Natural killer cell (primary cell): ENCODE measurements around the gene C5orf52. TPM values are rescaled to one million over a fixed set of nuclear protein-coding genes. Genes with fewer than 3 reads are reported as not detected.
A peak's percentile ranks its signal among the peaks of the same experiment; 100 is the strongest.

Experiments
- ATAC-seq, 3 donors: fragments of 150-1000 bp in 2 of 3; fragments of 200-7000 bp in 1 of 3; cut with Tn5 transposase; 1 replicate in 1 of 3; 2 replicates in 2 of 3; pipeline ENCODE4 v1.10.0; 2021; ENCODE audit warnings: mild to moderate bottlenecking in 2 of 3, moderate library complexity in 2 of 3
- DNase-seq, 2 donors: peaks; one replicate each; pipeline versions ENCODE4 v3.0.0 to v3.0.0-alpha.2; 2013 to 2021; ENCODE audit warnings: mixed read lengths in 1 of 2
- H3K27ac ChIP-seq: one replicate; pipeline ENCODE4 v1.5.1; 2013; ENCODE audit warnings: mild to moderate bottlenecking, low read length
- H3K27me3 ChIP-seq: one replicate; pipeline ENCODE4 v1.6.1; 2013; ENCODE audit warnings: low read length; ENCODE audit not compliant: control insufficient read depth, insufficient read depth
- H3K36me3 ChIP-seq: one replicate; pipeline ENCODE4 v1.6.1; 2013; ENCODE audit warnings: low read length; ENCODE audit not compliant: control insufficient read depth, insufficient read depth
- H3K4me1 ChIP-seq: one replicate; pipeline ENCODE4 v1.6.1; 2013; ENCODE audit warnings: low read length; ENCODE audit not compliant: control insufficient read depth, insufficient read depth
- H3K4me3 ChIP-seq: one replicate; pipeline ENCODE4 v1.5.1; 2013; ENCODE audit warnings: low read length
- H3K9me3 ChIP-seq: one replicate; pipeline ENCODE4 v1.6.1; 2013; ENCODE audit warnings: low read length; ENCODE audit not compliant: control insufficient read depth, insufficient read depth
- H3K27ac Mint-ChIP-seq, 2 donors: one replicate each; pipeline ENCODE4 v1.8.0; 2022; ENCODE audit warnings: mild to moderate bottlenecking in 2 of 2, mixed read lengths in 2 of 2, moderate library complexity in 1 of 2
- H3K27me3 Mint-ChIP-seq, 2 donors: one replicate each; pipeline ENCODE4 v1.8.0; 2022; ENCODE audit warnings: low read depth in 2 of 2, mixed read lengths in 2 of 2
- H3K36me3 Mint-ChIP-seq: one replicate; pipeline ENCODE4 v1.8.0; 2022; ENCODE audit warnings: mixed read lengths
- H3K4me1 Mint-ChIP-seq, 2 donors: one replicate each; pipeline ENCODE4 v1.8.0; 2022; ENCODE audit warnings: mixed read lengths in 2 of 2
- H3K4me3 Mint-ChIP-seq: one replicate; pipeline ENCODE4 v1.8.0; 2022; ENCODE audit warnings: mild to moderate bottlenecking, moderate library complexity, mixed read lengths
- H3K9me3 Mint-ChIP-seq, 2 donors: one replicate each; pipeline ENCODE4 v1.8.0; 2022; ENCODE audit warnings: mixed read lengths in 2 of 2
- CTCF ChIP-seq: fragments of 200-600 bp; IDR thresholded peaks from one replicate; pipeline ENCODE4 v1.8.0; 2022; ENCODE audit warnings: antibody characterized with exemption
- WGBS: methylation state at CpG from one replicate; pipeline ENCODE4 v1.1.7; 2013; ENCODE audit warnings: missing lambda C conversion rate; ENCODE audit not compliant: insufficient coverage; 5-methylcytosine and 5-hydroxymethylcytosine counted together
- intact Hi-C: fragments of 100-400 bp; cut with micrococcal nuclease; formaldehyde crosslinking; loops from one replicate; pipeline ENCODE4 v1.14.2; 2022
- total RNA-seq, 4 donors: library from RNA; stranded (reverse); fragments of 120-200 nt in 1 of 4; gene quantifications; one replicate each; pipeline versions ENCODE4 v1.2.3 to v1.2.4, GENCODE V29; 2013 to 2022

C5orf52 gene
- total RNA-seq, 3 donors from 2014 or later (not counting 1 experiment from before 2014, with no cell fraction given), result not detected

GRCh38 chr5:157652377-157652692 lies 19.0 kb upstream of the C5orf52 start, which contains the start of gene SOX30:
Gene SOX30, minus strand, starts transcription at chr5:157652438. Its CDS starts 360 bp downstream, at chr5:157652078.
- intact Hi-C loops, result no loop called here
- Mint-ChIP-seq H3K27ac (peak within 1 kb of the TSS; percentile 22 to 76), H3K36me3 (peaks cover 5% of the 10 kb centered on the region), H3K27me3 (peaks cover 6% of the 10 kb centered on the region in 2 donors), H3K4me3 (peak within 1 kb of the TSS; percentile 76), H3K4me1 (peaks cover 11 to 18% of the 10 kb centered on the region in 2 donors), H3K9me3 (no peaks in the 10 kb centered on the region)
- H3K4me1 ChIP-seq, result peaks cover 6% of the 10 kb centered on the region
- H3K4me3 ChIP-seq, result peak within 1 kb of the TSS; percentile 27
- TF ChIP-seq CTCF, result no peak
- H3K27ac ChIP-seq, result no peak within 1 kb of the TSS
- ATAC-seq (no peak), DNase-seq (no peak)
- WGBS, result 97% methylated on average over 14 of the region's 15 CpGs
- H3K9me3 ChIP-seq, result peaks cover 3% of the 10 kb centered on the region
- no peaks in the 10 kb centered on the region for H3K27me3 ChIP-seq
- H3K36me3 ChIP-seq, result no peaks in the 10 kb centered on the region

GRCh38 chr5:157657516-157657915 lies 13.8 kb upstream of the C5orf52 start:
- 94% methylated on average over 2 of the region's 2 CpGs for WGBS
- Mint-ChIP-seq H3K9me3 (no peaks in the 10 kb centered on the region), H3K4me3 (no peak overlapping the region), H3K36me3 (peaks cover 12% of the 10 kb centered on the region), H3K4me1 (peaks cover 6% of the 10 kb centered on the region in 2 donors), H3K27me3 (peaks cover 5 to 13% of the 10 kb centered on the region in 2 donors), H3K27ac (no peak overlapping the region)
- H3K4me3 ChIP-seq, result no peak overlapping the region
- H3K4me1 ChIP-seq, result no peaks in the 10 kb centered on the region
- no peak for DNase-seq
- intact Hi-C loops, result no loop called here
- no peak for TF ChIP-seq CTCF
- H3K36me3 ChIP-seq, result no peaks in the 10 kb centered on the region
- H3K9me3 ChIP-seq, result peaks cover 3% of the 10 kb centered on the region
- H3K27ac ChIP-seq, result no peak overlapping the region
- no peaks in the 10 kb centered on the region for H3K27me3 ChIP-seq
- no peak for ATAC-seq

- Mint-ChIP-seq H3K4me1 (peaks cover 0 to 3% of the 10 kb centered on the region in 2 donors), H3K27me3 (peaks cover 2 to 7% of the 10 kb centered on the region in 2 donors), H3K27ac (no peak overlapping the region), H3K4me3 (no peak overlapping the region), H3K9me3 (no peaks in the 10 kb centered on the region), H3K36me3 (peaks cover 12% of the 10 kb centered on the region)
- no peak overlapping the region for H3K27ac ChIP-seq
- DNase-seq (no peak), ATAC-seq (no peak)
- H3K4me3 ChIP-seq, result no peak overlapping the region
- H3K36me3 ChIP-seq, result no peaks in the 10 kb centered on the region
- H3K9me3 ChIP-seq, result peaks cover 3% of the 10 kb centered on the region
- TF ChIP-seq CTCF, result no peak
- H3K27me3 ChIP-seq, result no peaks in the 10 kb centered on the region
- no peaks in the 10 kb centered on the region for H3K4me1 ChIP-seq
- WGBS, result 83% methylated on average over 1 of the region's 1 CpG
- intact Hi-C loops, result no loop called here
Observed at GRCh38 chr5:157658893-157659292, 12.4 kb upstream of the C5orf52 start.
